ENCODE results near the gene DENR. TPM values are rescaled to one million over a fixed set of nuclear protein-coding genes. Genes with fewer than 3 reads are reported as not detected.

Gene DENR
- total and polyA plus RNA-seq, 2 of the 8 experiments (the other 6 are each of a cell fraction or from before 2014, with no cell fraction given), result 26.9 to 84.0 TPM

DNA sequence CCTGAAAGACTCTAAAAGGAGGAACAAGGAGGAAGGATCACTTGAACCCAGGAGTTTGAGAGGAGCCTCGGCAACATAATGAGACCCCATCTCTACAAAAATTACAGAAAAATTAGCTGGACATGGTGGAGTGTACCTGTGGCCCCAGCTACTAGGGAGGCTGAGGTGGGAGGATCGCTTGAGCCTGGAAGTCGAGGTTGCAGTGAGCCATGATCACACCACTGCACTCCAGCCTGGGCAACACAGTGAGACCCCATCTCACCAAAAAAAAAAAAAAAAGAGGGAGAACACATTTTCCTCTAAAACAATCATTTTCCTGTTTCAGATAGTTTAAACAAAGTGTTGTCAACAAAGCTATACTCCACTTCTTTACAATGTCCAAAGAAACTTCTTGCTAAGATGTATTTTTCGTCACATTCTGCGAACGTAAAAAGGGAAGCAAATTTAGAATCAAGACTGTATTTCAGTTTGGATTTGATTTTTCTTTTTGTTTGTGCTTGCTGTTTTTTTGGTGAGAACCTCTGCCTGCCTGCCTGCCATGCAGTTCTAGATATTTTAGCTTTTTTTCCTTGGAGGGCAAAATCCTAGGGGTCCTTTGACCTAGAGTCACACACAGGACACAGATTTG is 27.1 kb upstream of the DENR start:
- Histone ChIP-seq H3K36me3 (ENCODE audit: control insufficient read depth in 2 of 4, insufficient read depth in 4 of 4, low read length in 3 of 4) (no peaks in the 10 kb centered on the region), H3K79me1 (ENCODE audit: low read depth, low read length) (no peaks in the 10 kb centered on the region), H3K4me3 (ENCODE audit: extremely low read depth in 1 of 4, insufficient read depth in 2 of 4, low read depth in 3 of 4, low read length in 4 of 4) (no peak overlapping the region), H2BK120ac (replicated peaks; ENCODE audit: low read depth, low read length) (no peak overlapping the region), H2AFZ (ENCODE audit: low read length) (no peak overlapping the region), H3K4ac (replicated peaks; ENCODE audit: insufficient read length, low read depth, low read length) (no peak overlapping the region), H3K27me3 (replicated peaks in 1 of 4; ENCODE audit: control insufficient read depth in 3 of 4, extremely low read depth in 1 of 4, insufficient read depth in 3 of 4, low read length in 3 of 4) (no peaks in the 10 kb centered on the region; a peak in 1 of 7 replicates), H3K23me2 (ENCODE audit: low read depth, low read length) (no peaks in the 10 kb centered on the region; the same call in 1 of the 2 replicates), H3K14ac (ENCODE audit: insufficient read length) (no peak overlapping the region), H2AK5ac (ENCODE audit: low read depth, low read length) (no peak overlapping the region), H3K79me2 (ENCODE audit: control insufficient read depth in 1 of 2, insufficient read depth in 2 of 2, low read length in 2 of 2) (no peaks in the 10 kb centered on the region), H2BK20ac (ENCODE audit: low read length) (no peak overlapping the region), H3K4me1 (replicated peaks in 1 of 4; ENCODE audit: control insufficient read depth in 3 of 4, insufficient read depth in 4 of 4, low read length in 3 of 4) (no peaks in the 10 kb centered on the region; a peak in 1 of 7 replicates), H3K4me2 (ENCODE audit: insufficient read depth in 1 of 2, low read depth in 2 of 2, low read length in 2 of 2) (0 out of 4 replicates have a peak overlapping the region, but pooled peaks of 1 of the 2 experiments have one; percentile 5), H3K56ac (replicated peaks; ENCODE audit: insufficient read length, low read depth, low read length) (no peak overlapping the region), H3K27ac (ENCODE audit: low read depth, low read length) (no peak overlapping the region; the same call in 1 of the 2 replicates), H2BK15ac (ENCODE audit: low read length) (no peak overlapping the region), H4K20me1 (replicated peaks in 1 of 2; ENCODE audit: control insufficient read depth in 1 of 2, insufficient read depth in 2 of 2, low read length in 2 of 2) (no peaks in the 10 kb centered on the region), H3K18ac (ENCODE audit: extremely low read depth, low read length) (no peak overlapping the region; the same call in 1 of the 2 replicates), H3K23ac (ENCODE audit: insufficient read length) (no peak overlapping the region), H4K91ac (replicated peaks; ENCODE audit: insufficient read length, low read length) (no peak overlapping the region), H2BK12ac (ENCODE audit: low read depth, low read length) (no peak overlapping the region; the same call in 1 of the 2 replicates), H2BK5ac (ENCODE audit: low read depth, low read length) (no peak overlapping the region), H3K9me3 (ENCODE audit: insufficient read depth in 2 of 2, low read depth in 1 of 2, low read length in 1 of 2) (no peaks in the 10 kb centered on the region), H4K8ac (ENCODE audit: extremely low read depth, insufficient read depth, low read length) (no peak overlapping the region), H4K5ac (ENCODE audit: insufficient read length, low read depth, low read length) (no peak overlapping the region), H3K9ac (replicated peaks in 1 of 4; ENCODE audit: extremely low read depth in 1 of 4, low read depth in 3 of 4, low read length in 3 of 4) (no peak overlapping the region)
- no peak for DNase-seq (ENCODE audit: low read depth in 1 of 2, low spot score in 2 of 2)
- WGBS, 2 experiments (ENCODE audit: extremely low coverage in 1 of 2, insufficient coverage in 1 of 2, insufficient read length in 1 of 2, insufficient replicate concordance in 2 of 2, low coverage in 1 of 2, low lambda C conversion rate in 2 of 2, missing lambda C conversion rate in 1 of 2), result 84% methylated on average over 6 of the region's 6 CpGs; no CpG with 5 or more reads in 1 of the 2 experiments
- ChIA-PET CTCF (ENCODE audit: partially characterized antibody) (interaction anchor here (0.6 to 1.1 kb wide), 3 partner anchors 43 to 101 kb away, joined by 3 to 4 read pairs (median 3); no protein-coding TSS in a partner anchor), POLR2A (ENCODE audit: partially characterized antibody) (interaction anchor here (0.6 to 1.2 kb wide), 3 partner anchors 23 to 168 kb away, joined by 3 read pairs; no protein-coding TSS in a partner anchor)
- FAIRE-seq, result no peak
- no peak for TF ChIP-seq HDAC6 (IDR thresholded peaks at IDR 0.05; ENCODE audit: low read depth, low read length)
- TF ChIP-seq KDM1A (IDR thresholded peaks at IDR 0.05; ENCODE audit: borderline replicate concordance, low read length), result peak; percentile 40; the same call in 1 of the 2 replicates

Data from H1 (cell line).